Measurements from ENCODE around the gene OFD1.
A peak's percentile ranks its signal among the peaks of the same experiment; 100 is the strongest.

Gene OFD1

GRCh38 chrX:13694983-13695382 is 39.6 kb upstream of the OFD1 start:
- TF ChIP-seq CTCF (IDR thresholded peaks at IDR 0.05; ENCODE audit: low read depth, low read length) (no peak), EZH2phosphoT487 (IDR thresholded peaks at IDR 0.05; ENCODE audit: low read depth) (no peak)
- peaks cover 2% of the 10 kb centered on the region for H3K36me3 ChIP-seq (replicated peaks; ENCODE audit: low read depth, low read length)
- H3K9me3 ChIP-seq (ENCODE audit: insufficient read depth, low read length): no peaks in the 10 kb centered on the region
- H3K4me2 ChIP-seq (ENCODE audit: low read length): no peak overlapping the region
- no peak overlapping the region for H2AFZ ChIP-seq (ENCODE audit: low read depth, low read length)
- H3K79me2 ChIP-seq (ENCODE audit: low read length): peaks cover 96% of the 10 kb centered on the region
- peaks cover 75% of the 10 kb centered on the region for H3K4me1 ChIP-seq (ENCODE audit: low read length)
- H4K20me1 ChIP-seq (ENCODE audit: insufficient read depth, low read length): peaks cover 53% of the 10 kb centered on the region
- H3K27ac ChIP-seq (ENCODE audit: low read length): no peak overlapping the region
- no peaks in the 10 kb centered on the region for H3K27me3 ChIP-seq (ENCODE audit: low read depth, low read length)
- no peak overlapping the region for H3K9ac ChIP-seq (ENCODE audit: low read length)
- no peak overlapping the region for H3K4me3 ChIP-seq (ENCODE audit: low read length)

GRCh38 chrX:13695601-13696115 is 38.9 kb upstream of the OFD1 start:
- H3K4me1 ChIP-seq (ENCODE audit: low read length): peaks cover 69% of the 10 kb centered on the region

GRCh38 chrX:13697455-13697854 is 37.1 kb upstream of the OFD1 start:
- H3K79me2 ChIP-seq (ENCODE audit: low read length): peaks cover 97% of the 10 kb centered on the region

More at GRCh38 chrX:13695601-13696115, 38.9 kb upstream of the OFD1 start:
- Histone ChIP-seq H4K20me1 (ENCODE audit: insufficient read depth, low read length) (peaks cover 52% of the 10 kb centered on the region), H3K36me3 (replicated peaks; ENCODE audit: low read depth, low read length) (peaks cover 2% of the 10 kb centered on the region), H3K79me2 (ENCODE audit: low read length) (peaks cover 96% of the 10 kb centered on the region), H2AFZ (ENCODE audit: low read depth, low read length) (no peak overlapping the region), H3K9me3 (ENCODE audit: insufficient read depth, low read length) (no peaks in the 10 kb centered on the region), H3K4me2 (ENCODE audit: low read length) (no peak overlapping the region), H3K27me3 (ENCODE audit: low read depth, low read length) (no peaks in the 10 kb centered on the region), H3K27ac (ENCODE audit: low read length) (no peak overlapping the region), H3K9ac (ENCODE audit: low read length) (no peak overlapping the region), H3K4me3 (ENCODE audit: low read length) (no peak overlapping the region)
- TF ChIP-seq CTCF (IDR thresholded peaks at IDR 0.05; ENCODE audit: low read depth, low read length): no peak
- TF ChIP-seq EZH2phosphoT487 (IDR thresholded peaks at IDR 0.05; ENCODE audit: low read depth): no peak

GRCh38 chrX:13697976-13698375 is 36.6 kb upstream of the OFD1 start:
- Histone ChIP-seq H4K20me1 (ENCODE audit: insufficient read depth, low read length) (peaks cover 64% of the 10 kb centered on the region), H3K4me2 (ENCODE audit: low read length) (peak overlapping the region; percentile 91), H3K4me1 (ENCODE audit: low read length) (peaks cover 50% of the 10 kb centered on the region), H3K27me3 (ENCODE audit: low read depth, low read length) (no peaks in the 10 kb centered on the region), H3K9me3 (ENCODE audit: insufficient read depth, low read length) (no peaks in the 10 kb centered on the region), H3K9ac (ENCODE audit: low read length) (peak overlapping the region; percentile 51; the same call in 1 of the 2 replicates), H3K36me3 (replicated peaks; ENCODE audit: low read depth, low read length) (no peaks in the 10 kb centered on the region), H3K27ac (ENCODE audit: low read length) (peak overlapping the region; percentile 93), H3K79me2 (ENCODE audit: low read length) (peaks cover 97% of the 10 kb centered on the region), H2AFZ (ENCODE audit: low read depth, low read length) (no peak overlapping the region), H3K4me3 (ENCODE audit: low read length) (peak overlapping the region; percentile 61)
- no peak for TF ChIP-seq EZH2phosphoT487 (IDR thresholded peaks at IDR 0.05; ENCODE audit: low read depth)
- TF ChIP-seq CTCF (IDR thresholded peaks at IDR 0.05; ENCODE audit: low read depth, low read length): no peak

More at GRCh38 chrX:13697455-13697854, 37.1 kb upstream of the OFD1 start:
- H3K9ac ChIP-seq (ENCODE audit: low read length): peak overlapping the region; percentile 51; the same call in 1 of the 2 replicates
- no peaks in the 10 kb centered on the region for H3K27me3 ChIP-seq (ENCODE audit: low read depth, low read length)
- H3K4me1 ChIP-seq (ENCODE audit: low read length): peaks cover 55% of the 10 kb centered on the region
- H3K4me3 ChIP-seq (ENCODE audit: low read length): peak overlapping the region; percentile 61
- no peaks in the 10 kb centered on the region for H3K9me3 ChIP-seq (ENCODE audit: insufficient read depth, low read length)
- peak overlapping the region; percentile 91 for H3K4me2 ChIP-seq (ENCODE audit: low read length)
- no peak for TF ChIP-seq EZH2phosphoT487 (IDR thresholded peaks at IDR 0.05; ENCODE audit: low read depth)
- no peak for TF ChIP-seq CTCF (IDR thresholded peaks at IDR 0.05; ENCODE audit: low read depth, low read length)
- peaks cover 64% of the 10 kb centered on the region for H4K20me1 ChIP-seq (ENCODE audit: insufficient read depth, low read length)
- H2AFZ ChIP-seq (ENCODE audit: low read depth, low read length): no peak overlapping the region
- no peaks in the 10 kb centered on the region for H3K36me3 ChIP-seq (replicated peaks; ENCODE audit: low read depth, low read length)
- H3K27ac ChIP-seq (ENCODE audit: low read length): peak overlapping the region; percentile 93
